ENCODE measurements around the gene PAX2.

Gene PAX2

GRCh38 chr10:100725071-100725471 is 20.3 kb upstream of the PAX2 start:
- no peak for DNase-seq

DNA sequence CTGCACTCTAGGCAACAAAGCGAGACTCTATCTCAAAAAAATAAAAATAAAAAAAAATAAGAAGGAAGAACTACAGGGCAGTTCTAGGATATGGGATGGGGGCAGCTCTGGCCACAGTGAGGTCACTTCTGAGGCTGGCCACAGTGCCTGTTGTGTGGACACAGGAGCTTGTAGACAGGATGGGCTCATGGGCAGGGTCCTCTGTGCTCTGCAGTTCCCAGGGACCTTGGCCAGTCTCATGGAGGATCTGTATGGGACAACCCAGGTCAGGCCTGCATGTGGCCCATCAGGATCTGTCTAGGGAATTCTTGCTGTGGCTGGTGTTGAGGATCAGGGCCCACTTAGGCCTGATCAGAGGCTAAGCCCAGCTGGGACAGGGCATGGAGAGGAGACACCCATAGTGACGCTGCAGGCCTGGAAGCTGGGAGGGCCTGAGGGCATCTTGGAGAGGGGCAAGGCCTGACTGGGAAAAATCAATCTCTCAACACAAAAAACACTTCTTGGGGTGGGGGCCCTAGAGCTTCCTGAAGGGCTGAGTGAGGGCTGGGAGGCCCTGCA is 19.4 kb upstream of the PAX2 start:
- no peak for DNase-seq

DNA sequence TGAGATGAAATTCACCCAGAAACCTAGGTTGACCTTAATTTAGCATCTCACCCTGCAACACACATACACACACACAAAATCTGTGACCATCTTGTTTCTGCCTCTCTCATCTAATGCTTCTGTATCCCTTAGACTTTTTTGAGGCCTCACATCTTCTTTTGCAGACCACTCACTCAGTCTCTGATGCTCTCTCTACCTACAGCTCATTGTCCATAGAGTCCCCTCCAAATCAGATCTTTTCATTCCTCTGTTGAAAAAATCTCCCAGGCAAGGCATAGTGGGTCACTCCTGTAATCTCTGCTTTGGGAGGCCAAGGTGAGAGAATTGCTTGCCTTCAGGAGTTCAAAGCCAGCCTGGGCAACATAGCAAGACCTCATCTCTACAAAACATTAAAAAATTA is 17.6 kb upstream of the PAX2 start:
- DNase-seq, result no peak

- DNase-seq, result no peak
Measured at GRCh38 chr10:100728928-100729861, 16.2 kb upstream of the PAX2 start.

DNA sequence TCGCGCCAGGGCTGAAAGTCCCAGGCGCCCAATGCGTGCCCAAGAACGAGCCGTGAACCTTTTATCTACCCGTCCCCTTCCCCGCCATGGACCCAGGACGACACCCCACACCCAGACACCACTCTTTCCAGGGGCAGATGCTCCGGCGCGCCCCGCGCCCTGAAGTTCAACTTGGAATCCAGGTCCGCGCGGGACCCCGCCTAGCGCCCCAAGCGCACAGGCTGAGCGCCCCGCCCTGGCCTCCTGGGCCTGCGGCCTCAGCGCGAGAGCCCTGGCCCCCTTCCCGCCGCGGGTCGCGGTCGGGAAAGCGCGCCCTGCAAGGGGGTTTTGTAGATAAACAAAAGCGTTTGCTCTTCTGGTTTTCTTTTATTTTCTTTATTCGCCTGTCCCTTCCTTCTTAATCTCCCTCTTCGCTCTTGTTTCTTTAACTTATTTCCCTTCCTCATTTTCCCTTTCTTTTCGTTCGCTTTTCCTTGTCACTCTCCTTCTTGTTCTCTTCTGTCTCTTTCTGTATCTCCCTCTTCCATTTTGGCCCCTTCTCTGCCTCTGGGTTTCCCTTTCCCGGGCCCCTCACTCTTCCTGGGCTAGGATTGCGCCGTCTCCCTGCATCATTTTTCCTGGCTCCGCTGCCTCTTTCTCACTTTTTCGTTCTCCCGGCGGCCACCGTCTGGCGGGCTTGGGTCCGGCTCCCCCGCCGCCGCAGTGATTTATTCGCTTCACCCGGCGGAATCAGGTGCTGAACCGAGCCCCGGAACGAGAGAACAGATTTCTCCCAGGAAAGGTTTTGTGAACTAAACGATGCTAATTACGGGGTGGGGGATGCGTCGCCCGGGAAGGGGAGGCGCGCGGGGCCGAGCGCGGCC is 15.3 kb upstream of the PAX2 start:
- DNase-seq, result no peak

DNA sequence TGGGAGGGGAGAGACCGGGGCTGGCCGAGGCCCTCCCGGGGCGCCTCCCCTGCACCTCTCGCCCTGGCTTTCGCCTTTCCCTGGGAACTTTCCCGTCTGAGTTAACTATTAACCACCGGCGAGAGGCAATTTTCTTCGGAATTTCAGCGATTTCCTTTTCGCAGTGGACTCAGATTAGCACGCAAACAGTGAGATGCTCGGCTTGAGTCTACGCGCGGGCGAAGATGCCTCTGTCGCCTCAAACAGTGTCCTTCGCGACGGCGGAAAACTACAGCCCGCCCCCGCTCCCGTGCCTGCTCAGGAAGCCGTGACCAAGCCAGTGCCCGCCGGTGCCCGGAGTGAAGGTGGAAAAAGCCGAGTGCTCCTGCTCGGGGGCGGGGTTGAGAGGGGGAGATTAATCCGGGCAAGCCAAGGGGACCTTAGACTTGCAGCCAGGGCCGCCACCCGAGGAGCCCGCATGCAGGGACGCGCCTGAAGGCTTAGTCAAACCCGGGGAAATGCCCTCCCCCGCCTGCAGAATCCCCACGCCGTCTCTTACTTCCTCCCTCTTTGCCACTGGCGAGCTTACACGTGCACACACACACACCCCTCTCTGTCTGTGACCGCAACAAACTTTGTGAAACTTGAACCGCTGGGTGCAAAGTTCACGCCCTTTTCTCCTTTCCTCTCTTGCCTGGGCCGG is 14.5 kb upstream of the PAX2 start:
- DNase-seq, result no peak

- DNase-seq, result no peak
Measured at GRCh38 chr10:100731407-100732240, 13.8 kb upstream of the PAX2 start.

- DNase-seq, result no peak
Measured at GRCh38 chr10:100732241-100732596, 13.2 kb upstream of the PAX2 start.

DNA sequence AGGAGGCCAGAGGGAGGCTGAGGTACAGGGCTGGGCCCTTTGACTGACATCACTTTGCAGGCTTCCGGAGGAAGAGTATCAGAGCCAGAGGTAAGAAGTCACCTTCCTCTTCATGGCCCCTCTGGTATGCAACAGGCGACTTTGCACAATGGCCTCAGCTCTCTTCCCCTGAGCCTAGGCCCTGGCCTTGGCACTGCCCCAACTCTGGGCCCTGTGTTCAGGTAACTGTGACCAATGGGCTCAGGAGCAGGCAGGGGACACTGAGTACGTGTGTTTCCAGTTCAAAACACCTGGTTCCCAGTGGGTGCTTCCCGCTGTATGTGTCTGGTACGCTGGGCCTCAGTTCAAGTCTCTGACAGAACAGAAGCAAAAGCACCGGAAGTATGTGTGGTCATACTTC is 12.1 kb upstream of the PAX2 start:
- no peak for DNase-seq

- DNase-seq, result no peak
Measured at GRCh38 chr10:100734295-100735086, 10.9 kb upstream of the PAX2 start.

DNA sequence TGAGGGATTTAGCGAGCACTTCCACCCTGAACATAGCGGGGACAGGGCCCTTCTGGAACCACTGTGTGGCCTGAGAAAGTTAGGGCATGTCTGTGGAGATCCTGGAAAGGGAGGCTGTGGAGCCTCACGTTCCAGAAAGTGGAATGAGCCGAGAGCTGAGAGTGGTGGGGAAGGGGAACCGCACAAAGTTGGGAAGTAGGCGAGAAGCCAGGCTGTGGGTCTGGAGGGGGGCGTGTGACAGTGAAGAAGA is 10.4 kb upstream of the PAX2 start:
- DNase-seq, result no peak

DNA sequence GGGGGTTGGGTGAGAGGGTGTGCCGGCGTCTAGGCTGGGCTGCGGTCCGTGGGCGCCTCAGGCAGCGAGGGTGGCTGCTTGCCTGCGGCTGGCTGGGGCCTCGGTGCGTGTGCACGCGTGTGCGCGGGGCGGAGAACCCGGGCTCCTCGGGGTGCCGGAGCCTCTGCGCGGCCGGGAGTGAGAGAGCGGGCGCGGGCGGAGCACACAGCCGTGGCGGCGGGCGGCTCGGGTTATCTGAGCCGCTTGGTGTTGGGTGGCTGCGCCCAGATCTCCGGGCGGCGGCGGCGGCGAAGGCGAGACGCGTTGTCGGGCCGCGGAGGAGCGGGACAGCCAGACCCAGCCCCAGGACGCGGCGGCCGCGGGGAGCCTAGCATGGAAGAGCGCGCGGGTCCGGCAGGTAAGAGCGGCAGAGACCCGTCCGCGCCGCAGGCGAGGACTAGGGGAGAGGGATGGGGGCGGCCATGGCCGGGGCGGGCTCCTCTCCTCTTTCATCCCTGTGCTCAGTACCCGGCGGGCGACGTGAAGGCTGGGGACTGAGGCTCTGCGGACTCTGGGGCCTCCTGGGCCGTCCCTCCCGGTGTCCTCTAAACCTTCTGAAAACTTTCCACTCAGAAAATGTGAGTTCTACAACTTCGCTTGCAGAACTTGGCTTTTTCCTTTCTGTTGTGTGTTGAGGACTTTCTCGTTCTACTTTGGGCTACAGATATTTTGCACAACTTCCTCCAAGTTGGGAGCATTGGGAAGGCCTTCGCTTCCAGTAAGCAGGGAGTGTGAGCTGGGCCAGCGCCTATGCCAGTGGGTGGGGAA is 9.8 kb upstream of the PAX2 start:
- DNase-seq, result no peak

- no peak for DNase-seq
Measured at GRCh38 chr10:100736144-100736808, 9.1 kb upstream of the PAX2 start.

DNA sequence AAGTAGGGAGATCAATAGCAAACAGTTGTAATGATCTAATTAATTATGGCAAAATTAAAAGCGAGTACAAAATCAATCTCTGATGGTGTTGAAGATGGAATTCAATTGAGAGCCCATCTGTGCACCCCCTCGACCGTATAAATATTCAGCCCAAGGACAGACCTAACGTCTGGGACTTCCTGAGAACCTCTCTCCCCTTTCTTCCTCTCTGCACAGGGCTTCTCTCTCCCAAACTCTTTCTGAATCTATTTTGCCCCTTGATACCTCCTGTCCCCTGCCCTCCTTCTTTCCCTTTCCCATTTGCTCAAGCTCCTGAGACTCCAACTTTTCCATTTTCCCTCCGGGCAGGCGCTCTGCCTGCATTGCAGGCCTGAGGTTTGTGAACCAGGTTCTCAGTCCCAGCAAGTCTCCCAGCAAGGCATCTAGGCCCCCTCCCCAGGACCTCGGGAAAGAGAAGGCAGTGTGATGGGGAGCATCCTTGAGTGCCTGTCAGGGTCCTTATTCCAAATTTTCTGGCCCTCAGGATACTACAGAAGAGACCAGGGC is 8.5 kb upstream of the PAX2 start:
- DNase-seq, result no peak

- no peak for DNase-seq
Measured at GRCh38 chr10:100737355-100738054, 7.9 kb upstream of the PAX2 start.

DNA sequence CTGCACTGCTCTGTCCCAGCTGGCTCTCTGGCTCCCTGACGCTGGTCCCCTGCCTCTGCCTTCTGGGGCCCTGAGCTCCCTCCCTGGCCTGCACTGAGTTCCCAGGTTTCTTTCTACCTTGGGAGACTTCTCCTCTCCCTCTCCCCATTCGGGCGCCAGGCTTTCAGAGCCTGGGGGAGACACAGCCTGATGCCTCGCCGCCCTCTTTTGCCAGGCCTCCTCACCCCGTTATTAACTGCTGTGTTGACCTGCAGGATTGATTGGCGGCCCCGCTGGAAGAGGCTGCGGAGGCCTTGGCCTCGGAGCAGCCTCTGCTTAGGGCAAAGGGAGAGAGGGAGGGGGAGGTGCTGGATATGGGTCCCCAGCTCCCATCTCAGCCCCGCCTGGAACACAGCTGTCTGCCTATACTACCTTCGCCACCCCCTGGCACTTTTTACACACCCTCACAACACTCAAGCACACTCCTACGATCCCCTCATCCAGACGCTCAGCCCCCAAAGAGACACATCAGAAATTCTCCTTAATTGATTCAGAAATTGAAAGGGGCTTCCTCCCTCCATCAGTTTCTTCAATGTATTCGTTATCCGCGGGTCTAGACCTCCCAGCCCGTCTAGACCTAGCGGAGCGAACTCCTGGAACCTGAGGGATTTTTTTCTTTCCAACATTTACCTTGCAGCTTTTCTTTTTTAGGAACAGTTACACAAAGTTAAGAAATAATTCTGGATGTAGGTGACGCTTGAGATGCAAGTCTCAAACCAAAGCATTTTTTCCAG is 7.1 kb upstream of the PAX2 start:
- DNase-seq, result no peak

GRCh38 chr10:100739517-100740368 is 5.6 kb upstream of the PAX2 start:
- DNase-seq, result no peak
